NT2/D1 (cell line): ENCODE results near the gene VSIG10L2.

Experiments
- SUZ12 ChIP-seq: IDR thresholded peaks from 2 replicates; pipeline ENCODE4 v1.6.1; 2011; ENCODE audit not compliant: insufficient read length, insufficient read depth; ENCODE audit errors: extremely low read depth
- YY1 ChIP-seq: IDR thresholded peaks from 2 replicates; pipeline ENCODE4 v1.6.1; 2011; ENCODE audit not compliant: insufficient read length, insufficient read depth
- ZNF274 ChIP-seq: IDR thresholded peaks from 2 replicates; pipeline ENCODE4 v1.6.1; 2011; ENCODE audit warnings: mild to moderate bottlenecking, low read depth, low read length

DNA sequence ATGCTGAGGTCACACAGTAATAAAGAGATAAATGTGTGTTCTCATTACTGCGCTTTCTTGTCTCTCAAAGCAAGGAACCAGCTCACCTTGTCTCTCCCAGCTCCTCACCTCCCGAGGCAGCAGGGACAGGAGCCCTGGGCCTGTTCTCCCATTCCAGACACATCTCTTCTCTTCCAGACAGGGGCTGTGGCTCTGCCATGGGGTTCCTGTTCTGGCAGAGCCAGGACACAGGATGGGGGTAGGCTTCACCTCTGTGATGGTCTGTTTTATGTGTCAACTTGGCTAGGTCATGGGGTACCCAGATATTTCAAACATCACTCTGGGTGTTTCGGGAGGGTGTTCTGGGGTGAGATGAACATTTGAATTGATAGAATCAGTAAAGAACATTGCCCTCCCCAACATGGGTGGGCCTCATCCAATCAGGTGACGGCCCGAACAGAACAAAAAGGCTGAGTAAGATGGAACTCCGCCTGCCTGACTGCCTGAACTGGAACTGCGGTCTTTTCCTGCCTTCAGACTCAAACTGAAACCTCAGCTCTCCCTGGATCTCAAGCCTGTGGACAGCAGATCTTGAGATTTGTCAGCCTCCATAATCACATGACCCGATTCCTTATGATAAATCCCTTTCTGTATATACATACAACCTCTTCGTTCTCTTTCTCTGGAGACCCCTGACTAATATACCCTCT, 2.0 kb upstream of the VSIG10L2 start:
- TF ChIP-seq ZNF274 = no peak
- no peak for TF ChIP-seq YY1
- TF ChIP-seq SUZ12 = no peak
